Stomach (tissue), 9 donors: Measurements from ENCODE around the gene CCDC38. TPM values are rescaled to one million over a fixed set of nuclear protein-coding genes. Genes with fewer than 3 reads are reported as not detected.

Source experiments
- DNase-seq, 2 donors: peaks; one replicate each; pipeline versions ENCODE4 v3.0.0 to v3.0.0-alpha.2; 2013 to 2019
- H3K27ac ChIP-seq, 5 donors: fragments of 200-600 bp in 4 of 5; sonication (generic) in 4 of 5; one replicate each; pipeline ENCODE4 v1.5.1; 2013 to 2019; ENCODE audit warnings: mild to moderate bottlenecking in 1 of 5, moderate library complexity in 1 of 5
- H3K27me3 ChIP-seq, 3 donors: fragments of 200-600 bp; sonication (generic); one replicate each; pipeline ENCODE4 v1.5.1; 2017 to 2019; ENCODE audit warnings: mixed run types in 1 of 3
- H3K36me3 ChIP-seq, 4 donors: fragments of 200-600 bp; sonication (generic); 1 replicate in 3 of 4; 2 replicates in 1 of 4; pipeline ENCODE4 v1.5.1; 2016 to 2019
- H3K4me1 ChIP-seq, 4 donors: fragments of 200-600 bp; sonication (generic); one replicate each; pipeline ENCODE4 v1.5.1; 2016 to 2019
- H3K4me3 ChIP-seq, 4 donors: fragments of 200-600 bp; sonication (generic) in 3 of 4; one replicate each; pipeline ENCODE4 v1.5.1; 2016 to 2019; ENCODE audit warnings: mild to moderate bottlenecking in 1 of 4
- H3K9me3 ChIP-seq, 4 donors: fragments of 200-600 bp; sonication (generic); one replicate each; pipeline ENCODE4 v1.5.1; 2016 to 2019
- CTCF ChIP-seq, 7 experiments: fragments of 450-650 bp in 4 of 7; fragments of 200-600 bp in 3 of 7; sonication (generic) in 3 of 7; IDR thresholded peaks; one replicate each; pipeline ENCODE4 v1.5.1; 2016 to 2019; ENCODE audit warnings: antibody characterized with exemption in 7 of 7, control low read depth in 2 of 7, mild to moderate bottlenecking in 1 of 7
- EP300 ChIP-seq: sonication (generic); formaldehyde crosslinking; IDR thresholded peaks from one replicate; pipeline ENCODE4 v1.6.1; 2017; ENCODE audit warnings: antibody characterized with exemption
- POLR2A ChIP-seq, 4 donors: fragments of 450-650 bp; IDR thresholded peaks; one replicate each; pipeline ENCODE4 v1.6.1; 2016; ENCODE audit warnings: antibody characterized with exemption in 4 of 4, control low read depth in 2 of 4, mild to moderate bottlenecking in 1 of 4, moderate library complexity in 1 of 4
- POLR2AphosphoS5 ChIP-seq, 3 donors: sonication (generic); formaldehyde crosslinking; IDR thresholded peaks; one replicate each; pipeline ENCODE4 v1.6.1; 2016; ENCODE audit warnings: antibody characterized with exemption in 3 of 3
- WGBS, 5 donors: extraction: QIAGEN DNeasy Blood & Tissue Kit in 3 of 5; methylation state at CpG; one replicate each; pipeline versions ENCODE4 v1.1.5 to v1.1.7; 2013 to 2018; 5-methylcytosine and 5-hydroxymethylcytosine counted together
- intact Hi-C: fragments of 100-400 bp; cut with DNase I; formaldehyde crosslinking; loops from one replicate; pipeline ENCODE4 v1.15.1; 2023; ENCODE audit warnings: low total_unique reads
- polyA plus RNA-seq, 3 donors: library from polyadenylated mRNA; stranded (reverse); fragments of 200-250 nt; gene quantifications; one replicate each; pipeline ENCODE4 v1.2.3, GENCODE V29; 2013
- total RNA-seq, 5 donors: library from RNA; depleted of rRNA; stranded (reverse); fragments of >200 nt; gene quantifications; one replicate each; pipeline versions ENCODE4 v1.1.0 to v1.2.3, GENCODE V29; 2014 to 2016
- donor health status: healthy with polysubstance abuse.
- donor health status: Bipolar disorder and iron deficiency.
- donor health status: healthy.

Gene CCDC38
- total and polyA plus RNA-seq, 8 donors = not detected

GRCh38 chr12:95967301-95967700 lies 24.9 kb upstream of the CCDC38 start:
- intact Hi-C loops = no loop called here
- no peaks in the 10 kb centered on the region for H3K4me1 ChIP-seq
- no peak for TF ChIP-seq EP300
- no peaks in the 10 kb centered on the region for H3K9me3 ChIP-seq
- DNase-seq = no peak
- no peaks in the 10 kb centered on the region for H3K27me3 ChIP-seq
- no peak overlapping the region for H3K27ac ChIP-seq
- 94 to 99% (median 97%) methylated on average over 2 of the region's 2 CpGs for WGBS, 5 donors
- H3K4me3 ChIP-seq = no peak overlapping the region
- H3K36me3 ChIP-seq = no peaks in the 10 kb centered on the region

GRCh38 chr12:95966287-95966870 lies 24.0 kb upstream of the CCDC38 start:
- no peak overlapping the region for H3K27ac ChIP-seq
- no peak overlapping the region for H3K4me3 ChIP-seq
- no peaks in the 10 kb centered on the region for H3K27me3 ChIP-seq
- WGBS, 5 donors = 48 to 61% (median 56%) methylated on average over 7 of the region's 7 CpGs
- H3K36me3 ChIP-seq = no peaks in the 10 kb centered on the region
- no peak for TF ChIP-seq POLR2A (IDR thresholded peaks at IDR 0.05)
- TF ChIP-seq CTCF (IDR thresholded peaks at IDR 0.05) = no peak
- TF ChIP-seq EP300 = no peak
- TF ChIP-seq POLR2AphosphoS5 (IDR thresholded peaks at IDR 0.05) = no peak
- intact Hi-C loops = no loop called here
- no peaks in the 10 kb centered on the region for H3K9me3 ChIP-seq
- no peaks in the 10 kb centered on the region for H3K4me1 ChIP-seq
- DNase-seq = peak in 1 of 2 donors; percentile 26

GRCh38 chr12:95963096-95963495 lies 20.7 kb upstream of the CCDC38 start:
- no peak overlapping the region for H3K27ac ChIP-seq
- WGBS, 5 donors = 81 to 88% (median 84%) methylated on average over 2 of the region's 2 CpGs
- no peak for TF ChIP-seq POLR2A (IDR thresholded peaks at IDR 0.05)
- no peak for TF ChIP-seq CTCF (IDR thresholded peaks at IDR 0.05)
- TF ChIP-seq POLR2AphosphoS5 (IDR thresholded peaks at IDR 0.05) = no peak
- no peak for TF ChIP-seq EP300
- no peaks in the 10 kb centered on the region for H3K27me3 ChIP-seq
- no peaks in the 10 kb centered on the region for H3K36me3 ChIP-seq
- no peak overlapping the region for H3K4me3 ChIP-seq
- no peaks in the 10 kb centered on the region for H3K9me3 ChIP-seq
- no peak for DNase-seq
- intact Hi-C loops = no loop called here
- no peaks in the 10 kb centered on the region for H3K4me1 ChIP-seq

- no peaks in the 10 kb centered on the region for H3K27me3 ChIP-seq
- intact Hi-C loops = no loop called here
- no peaks in the 10 kb centered on the region for H3K9me3 ChIP-seq
- no peak overlapping the region for H3K27ac ChIP-seq
- no peak for TF ChIP-seq POLR2AphosphoS5 (IDR thresholded peaks at IDR 0.05)
- TF ChIP-seq POLR2A (IDR thresholded peaks at IDR 0.05) = no peak
- no peak for TF ChIP-seq CTCF (IDR thresholded peaks at IDR 0.05)
- no peak for TF ChIP-seq EP300
- no peak for DNase-seq
- no peak overlapping the region for H3K4me3 ChIP-seq
- 71 to 73% (median 71%) methylated on average over 7 of the region's 7 CpGs for WGBS, 5 donors
- no peaks in the 10 kb centered on the region for H3K4me1 ChIP-seq
- H3K36me3 ChIP-seq = no peaks in the 10 kb centered on the region
Observed at GRCh38 chr12:95962222-95962621, 19.8 kb upstream of the CCDC38 start.

GRCh38 chr12:95960241-95960640 lies 17.8 kb upstream of the CCDC38 start:
- no peak for TF ChIP-seq POLR2A (IDR thresholded peaks at IDR 0.05)
- no peak for TF ChIP-seq CTCF (IDR thresholded peaks at IDR 0.05)
- TF ChIP-seq EP300 = no peak
- no peak for TF ChIP-seq POLR2AphosphoS5 (IDR thresholded peaks at IDR 0.05)
- no peak overlapping the region for H3K4me3 ChIP-seq
- H3K9me3 ChIP-seq = no peaks in the 10 kb centered on the region
- H3K27ac ChIP-seq = no peak overlapping the region
- H3K4me1 ChIP-seq = no peaks in the 10 kb centered on the region
- no peak for DNase-seq
- peaks cover 0 to 3% (median 0%) of the 10 kb centered on the region in 3 donors for H3K27me3 ChIP-seq
- WGBS, 5 donors = 46 to 59% (median 54%) methylated on average over 5 of the region's 5 CpGs
- intact Hi-C loops = no loop called here
- H3K36me3 ChIP-seq = no peaks in the 10 kb centered on the region
